CD4-positive, CD25-positive, alpha-beta regulatory T cell (primary cell): Measurements from ENCODE around the gene HEG1. TPM values are rescaled to one million over a fixed set of nuclear protein-coding genes. Genes with fewer than 3 reads are reported as not detected.

Experiments
- ATAC-seq, 2 donors: fragments of 150-1000 bp; cut with Tn5 transposase; one replicate each; pipeline ENCODE4 v1.10.0; 2021; ENCODE audit warnings: low read depth in 2 of 2, moderate number of reproducible peaks in 2 of 2, moderate library complexity in 1 of 2
- DNase-seq, 3 donors: peaks; one replicate each; pipeline versions ENCODE4 v3.0.0 to v3.0.0-alpha.2; 2012 to 2022; ENCODE audit warnings: mixed read lengths in 1 of 3
- H3K27ac ChIP-seq: one replicate; pipeline ENCODE4 v1.7.0; 2013; ENCODE audit warnings: mild to moderate bottlenecking, low read length; ENCODE audit not compliant: insufficient read depth, poor library complexity, severe bottlenecking
- H3K27me3 ChIP-seq: one replicate; pipeline ENCODE4 v1.7.0; 2013; ENCODE audit warnings: low read length; ENCODE audit not compliant: control insufficient read depth, insufficient read depth
- H3K36me3 ChIP-seq: one replicate; pipeline ENCODE4 v1.7.0; 2013; ENCODE audit warnings: mild to moderate bottlenecking, low read length, moderate library complexity; ENCODE audit not compliant: control insufficient read depth, insufficient read depth
- H3K4me1 ChIP-seq: 2 replicates; pipeline ENCODE4 v1.7.0; 2013; ENCODE audit warnings: mild to moderate bottlenecking, low read length; ENCODE audit not compliant: insufficient read depth, control insufficient read depth, poor library complexity, severe bottlenecking
- H3K4me3 ChIP-seq: one replicate; pipeline ENCODE4 v1.7.0; 2013; ENCODE audit warnings: low read depth, mild to moderate bottlenecking, low read length, moderate library complexity
- H3K9me3 ChIP-seq, 2 experiments: 1 replicate in 1 of 2; 2 replicates in 1 of 2; pipeline ENCODE4 v1.7.0; 2013; ENCODE audit warnings: low read length in 2 of 2, mild to moderate bottlenecking in 1 of 2, moderate library complexity in 1 of 2; ENCODE audit not compliant: control insufficient read depth in 2 of 2
- H3K27ac Mint-ChIP-seq, 3 donors: one replicate each; pipeline ENCODE4 v1.8.0; 2020 to 2022; ENCODE audit warnings: mild to moderate bottlenecking in 3 of 3, mixed read lengths in 3 of 3, moderate library complexity in 2 of 3
- H3K27me3 Mint-ChIP-seq: one replicate; pipeline ENCODE4 v1.8.0; 2022; ENCODE audit warnings: mild to moderate bottlenecking, mixed read lengths
- H3K36me3 Mint-ChIP-seq: one replicate; pipeline ENCODE4 v1.8.0; 2020; ENCODE audit warnings: mixed read lengths
- H3K4me1 Mint-ChIP-seq, 4 donors: one replicate each; pipeline ENCODE4 v1.8.0; 2020 to 2022; ENCODE audit warnings: mixed read lengths in 4 of 4, mild to moderate bottlenecking in 1 of 4
- H3K4me3 Mint-ChIP-seq, 4 donors: one replicate each; pipeline ENCODE4 v1.8.0; 2020 to 2022; ENCODE audit warnings: mild to moderate bottlenecking in 4 of 4, mixed read lengths in 4 of 4, moderate library complexity in 3 of 4
- H3K9me3 Mint-ChIP-seq, 7 donors: one replicate each; pipeline ENCODE4 v1.8.0; 2020 to 2022; ENCODE audit warnings: mixed read lengths in 7 of 7, mild to moderate bottlenecking in 3 of 7, moderate library complexity in 2 of 7
- polyA plus RNA-seq, 4 donors: library from polyadenylated mRNA; unstranded; fragments of 300-500 nt; fragmentation: Illumina TruSeq; gene quantifications; one replicate each; pipeline ENCODE4 v1.2.3, GENCODE V29; 2021
- total RNA-seq: library from RNA; stranded (reverse); gene quantifications from one replicate; pipeline ENCODE4 v1.2.3, GENCODE V29; 2022

HEG1 gene, protein sequence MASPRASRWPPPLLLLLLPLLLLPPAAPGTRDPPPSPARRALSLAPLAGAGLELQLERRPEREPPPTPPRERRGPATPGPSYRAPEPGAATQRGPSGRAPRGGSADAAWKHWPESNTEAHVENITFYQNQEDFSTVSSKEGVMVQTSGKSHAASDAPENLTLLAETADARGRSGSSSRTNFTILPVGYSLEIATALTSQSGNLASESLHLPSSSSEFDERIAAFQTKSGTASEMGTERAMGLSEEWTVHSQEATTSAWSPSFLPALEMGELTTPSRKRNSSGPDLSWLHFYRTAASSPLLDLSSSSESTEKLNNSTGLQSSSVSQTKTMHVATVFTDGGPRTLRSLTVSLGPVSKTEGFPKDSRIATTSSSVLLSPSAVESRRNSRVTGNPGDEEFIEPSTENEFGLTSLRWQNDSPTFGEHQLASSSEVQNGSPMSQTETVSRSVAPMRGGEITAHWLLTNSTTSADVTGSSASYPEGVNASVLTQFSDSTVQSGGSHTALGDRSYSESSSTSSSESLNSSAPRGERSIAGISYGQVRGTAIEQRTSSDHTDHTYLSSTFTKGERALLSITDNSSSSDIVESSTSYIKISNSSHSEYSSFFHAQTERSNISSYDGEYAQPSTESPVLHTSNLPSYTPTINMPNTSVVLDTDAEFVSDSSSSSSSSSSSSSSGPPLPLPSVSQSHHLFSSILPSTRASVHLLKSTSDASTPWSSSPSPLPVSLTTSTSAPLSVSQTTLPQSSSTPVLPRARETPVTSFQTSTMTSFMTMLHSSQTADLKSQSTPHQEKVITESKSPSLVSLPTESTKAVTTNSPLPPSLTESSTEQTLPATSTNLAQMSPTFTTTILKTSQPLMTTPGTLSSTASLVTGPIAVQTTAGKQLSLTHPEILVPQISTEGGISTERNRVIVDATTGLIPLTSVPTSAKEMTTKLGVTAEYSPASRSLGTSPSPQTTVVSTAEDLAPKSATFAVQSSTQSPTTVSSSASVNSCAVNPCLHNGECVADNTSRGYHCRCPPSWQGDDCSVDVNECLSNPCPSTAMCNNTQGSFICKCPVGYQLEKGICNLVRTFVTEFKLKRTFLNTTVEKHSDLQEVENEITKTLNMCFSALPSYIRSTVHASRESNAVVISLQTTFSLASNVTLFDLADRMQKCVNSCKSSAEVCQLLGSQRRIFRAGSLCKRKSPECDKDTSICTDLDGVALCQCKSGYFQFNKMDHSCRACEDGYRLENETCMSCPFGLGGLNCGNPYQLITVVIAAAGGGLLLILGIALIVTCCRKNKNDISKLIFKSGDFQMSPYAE (N-terminal part only)
- total RNA-seq (24.8 TPM), polyA plus RNA-seq (1 to 10 TPM in 3 of 4 donors, under 1 TPM in 1; 0.95 to 3.4 (median 2.1) TPM)

GRCh38 chr3:125055913-125056745 is at the start of gene HEG1:
TSS of gene HEG1 (minus strand) at chr3:125055997. CDS start at chr3:125055890, 107 bp downstream.
- H3K27ac Mint-ChIP-seq, result peak within 1 kb of the TSS; percentile 92 to 95 (median 94)
- H3K4me1 ChIP-seq, result peaks cover 45% of the 10 kb centered on the region

GRCh38 chr3:125105116-125105515 is 49.3 kb upstream of the HEG1 start:
- ATAC-seq (no peak), DNase-seq (no peak)
- H3K27me3 ChIP-seq, result peaks cover 7% of the 10 kb centered on the region
- no peaks in the 10 kb centered on the region for H3K9me3 ChIP-seq
- H3K36me3 ChIP-seq, result no peaks in the 10 kb centered on the region
- no peak overlapping the region for H3K27ac Mint-ChIP-seq
- no peak overlapping the region for H3K27ac ChIP-seq
- no peaks in the 10 kb centered on the region for H3K4me1 Mint-ChIP-seq
- no peaks in the 10 kb centered on the region for H3K36me3 Mint-ChIP-seq
- peaks cover 0 to 11% (median 3%) of the 10 kb centered on the region in 7 donors for H3K9me3 Mint-ChIP-seq
- H3K4me3 ChIP-seq, result no peak overlapping the region
- H3K27me3 Mint-ChIP-seq, result peaks cover 16% of the 10 kb centered on the region
- no peaks in the 10 kb centered on the region for H3K4me1 ChIP-seq
- H3K4me3 Mint-ChIP-seq, result no peak overlapping the region

More at GRCh38 chr3:125055913-125056745, at the start of gene HEG1:
- peak; percentile 72 to 74 for ATAC-seq
- Histone ChIP-seq H3K27me3 (peaks cover 1% of the 10 kb centered on the region), H3K4me3 (peak within 1 kb of the TSS; percentile 90), H3K9me3 (no peaks in the 10 kb centered on the region), H3K27ac (peak within 1 kb of the TSS; percentile 86), H3K36me3 (no peaks in the 10 kb centered on the region)
- H3K27me3 Mint-ChIP-seq, result peaks cover 11% of the 10 kb centered on the region
- H3K36me3 Mint-ChIP-seq, result no peaks in the 10 kb centered on the region
- no peaks in the 10 kb centered on the region for H3K9me3 Mint-ChIP-seq
- peaks cover 19 to 43% (median 34%) of the 10 kb centered on the region in 4 donors for H3K4me1 Mint-ChIP-seq
- peak within 1 kb of the TSS; percentile 92 to 99 (median 96) for H3K4me3 Mint-ChIP-seq
- peak; percentile 64 to 79 (median 72) for DNase-seq

GRCh38 chr3:125104639-125105038 is 48.8 kb upstream of the HEG1 start:
- H3K27ac ChIP-seq, result no peak overlapping the region
- no peak overlapping the region for H3K4me3 ChIP-seq
- ATAC-seq, result no peak
- H3K36me3 Mint-ChIP-seq, result no peaks in the 10 kb centered on the region
- H3K27me3 Mint-ChIP-seq, result peaks cover 16% of the 10 kb centered on the region
- no peaks in the 10 kb centered on the region for H3K4me1 ChIP-seq
- no peaks in the 10 kb centered on the region for H3K9me3 ChIP-seq
- no peaks in the 10 kb centered on the region for H3K4me1 Mint-ChIP-seq
- H3K9me3 Mint-ChIP-seq, result peaks cover 3 to 14% (median 4%) of the 10 kb centered on the region in 7 donors
- H3K4me3 Mint-ChIP-seq, result no peak overlapping the region
- no peak overlapping the region for H3K27ac Mint-ChIP-seq
- DNase-seq, result no peak
- peaks cover 7% of the 10 kb centered on the region for H3K27me3 ChIP-seq
- H3K36me3 ChIP-seq, result no peaks in the 10 kb centered on the region

GRCh38 chr3:125103406-125103805 is 47.6 kb upstream of the HEG1 start:
- H3K4me3 Mint-ChIP-seq, result no peak overlapping the region
- no peak for DNase-seq
- Histone ChIP-seq H3K4me1 (no peaks in the 10 kb centered on the region), H3K4me3 (no peak overlapping the region), H3K9me3 (no peaks in the 10 kb centered on the region), H3K27ac (no peak overlapping the region), H3K27me3 (peaks cover 9% of the 10 kb centered on the region), H3K36me3 (no peaks in the 10 kb centered on the region)
- H3K27ac Mint-ChIP-seq, result peak overlapping the region in 1 of 3 donors; percentile 69
- H3K36me3 Mint-ChIP-seq, result no peaks in the 10 kb centered on the region
- ATAC-seq, result no peak
- H3K27me3 Mint-ChIP-seq, result peaks cover 10% of the 10 kb centered on the region
- H3K4me1 Mint-ChIP-seq, result no peaks in the 10 kb centered on the region
- peaks cover 3 to 14% (median 6%) of the 10 kb centered on the region in 7 donors for H3K9me3 Mint-ChIP-seq

DNA sequence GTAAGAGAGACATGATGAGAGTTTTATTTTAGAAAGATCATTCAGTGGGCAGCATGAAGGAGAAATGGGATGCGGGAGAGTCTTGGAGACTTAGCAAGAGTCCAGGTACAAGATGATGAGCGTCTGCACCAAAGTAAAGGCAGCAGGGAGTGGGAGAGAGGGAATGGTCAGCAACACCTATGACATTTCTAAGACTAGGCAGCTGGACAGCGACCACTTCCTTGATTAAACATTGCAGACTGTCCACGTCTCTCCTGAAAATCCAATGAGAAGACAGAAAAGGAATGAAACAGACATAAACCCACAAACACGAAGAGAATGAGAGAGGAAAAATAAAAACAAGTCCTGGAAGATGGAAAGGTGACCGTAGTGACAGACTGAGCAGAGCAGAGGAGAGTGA is 46.7 kb upstream of the HEG1 start:
- H3K4me1 ChIP-seq, result no peaks in the 10 kb centered on the region
- Mint-ChIP-seq H3K4me3 (no peak overlapping the region), H3K36me3 (no peaks in the 10 kb centered on the region)

GRCh38 chr3:125098611-125099291 is 43.0 kb upstream of the HEG1 start:
- peaks cover 3 to 6% (median 4%) of the 10 kb centered on the region in 7 donors for H3K9me3 Mint-ChIP-seq
- no peaks in the 10 kb centered on the region for H3K27me3 Mint-ChIP-seq
- H3K27me3 ChIP-seq, result peaks cover 20% of the 10 kb centered on the region
- no peaks in the 10 kb centered on the region for H3K9me3 ChIP-seq
- H3K36me3 Mint-ChIP-seq, result no peaks in the 10 kb centered on the region
- no peak for DNase-seq
- H3K4me3 Mint-ChIP-seq, result no peak overlapping the region
- no peak overlapping the region for H3K27ac Mint-ChIP-seq
- no peaks in the 10 kb centered on the region for H3K4me1 Mint-ChIP-seq
- H3K4me1 ChIP-seq, result no peaks in the 10 kb centered on the region
- no peak for ATAC-seq
- no peak overlapping the region for H3K4me3 ChIP-seq
- no peak overlapping the region for H3K27ac ChIP-seq
- H3K36me3 ChIP-seq, result no peaks in the 10 kb centered on the region

More for the DNA sequence above, 46.7 kb upstream of the HEG1 start:
- Histone ChIP-seq H3K9me3 (no peaks in the 10 kb centered on the region), H3K27me3 (peaks cover 9% of the 10 kb centered on the region), H3K27ac (no peak overlapping the region), H3K36me3 (no peaks in the 10 kb centered on the region), H3K4me3 (no peak overlapping the region)
- no peaks in the 10 kb centered on the region for H3K4me1 Mint-ChIP-seq
- ATAC-seq (no peak), DNase-seq (no peak)
- peaks cover 10% of the 10 kb centered on the region for H3K27me3 Mint-ChIP-seq
- H3K27ac Mint-ChIP-seq, result no peak overlapping the region
- H3K9me3 Mint-ChIP-seq, result peaks cover 3 to 14% (median 6%) of the 10 kb centered on the region in 7 donors
